GM23248 (cell line): Measurements from ENCODE around the gene GGTLC1.

Experiments
- EZH2 ChIP-seq: fragments of 200-600 bp; sonication (generic); IDR thresholded peaks from 2 replicates; pipeline ENCODE4 v1.6.1; 2018; ENCODE audit warnings: antibody characterized with exemption, mild to moderate bottlenecking; ENCODE audit not compliant: insufficient read depth, poor library complexity, severe bottlenecking
- EZH2phosphoT487 ChIP-seq: fragments of 200-600 bp; sonication (generic); IDR thresholded peaks from 2 replicates; pipeline ENCODE4 v1.6.1; 2018; ENCODE audit warnings: antibody characterized with exemption, moderate library complexity, mild to moderate bottlenecking, low read depth; ENCODE audit not compliant: insufficient read depth

DNA sequence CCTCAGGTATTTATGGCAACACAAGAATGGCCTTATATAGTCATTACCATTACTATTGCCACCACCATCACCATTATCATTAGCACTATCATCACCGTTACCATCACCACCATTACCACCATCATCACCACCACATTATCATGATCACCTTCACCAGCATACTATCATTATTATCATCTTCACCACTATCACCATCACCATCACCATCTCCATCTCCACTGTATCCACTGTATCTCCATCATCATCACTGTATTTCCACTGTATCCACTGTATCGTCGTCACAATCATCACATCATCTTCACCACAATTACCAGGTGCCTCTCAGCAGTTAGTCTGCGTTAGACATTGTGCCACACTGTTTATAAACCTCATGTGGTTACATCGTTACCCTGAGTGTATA, 45.3 kb downstream of the GGTLC1 start:
- no peak for TF ChIP-seq EZH2
- no peak for TF ChIP-seq EZH2phosphoT487
